CD4-positive, alpha-beta T cell (primary cell): ENCODE measurements around the gene DKK3. TPM values are rescaled to one million over a fixed set of nuclear protein-coding genes. Genes with fewer than 3 reads are reported as not detected.

Experiments
- ATAC-seq: fragments of 200-7000 bp; cut with Tn5 transposase; one replicate; pipeline ENCODE4 v1.10.0; 2022; ENCODE audit warnings: mild to moderate bottlenecking; ENCODE audit not compliant: poor library complexity
- CTCF ChIA-PET: fragments of 350-600 bp; sonication (Branson Sonifier 250); formaldehyde crosslinking; loops from one replicate; lab custom pipeline; 2021; ENCODE audit warnings: antibody characterized with exemption, inconsistent platforms; lab: Charles Lee
- POLR2A ChIA-PET: fragments of 350-600 bp; sonication (Branson Sonifier 250); formaldehyde crosslinking; loops from one replicate; lab custom pipeline; 2021; ENCODE audit warnings: antibody characterized with exemption, inconsistent platforms; lab: Charles Lee
- DNase-seq, 14 experiments: peaks; one replicate each; pipeline ENCODE4 v3.0.0-alpha.2; 2013 to 2020; ENCODE audit warnings: mixed read lengths in 2 of 14
- H3K27ac ChIP-seq, 2 donors: one replicate each; pipeline versions ENCODE4 v1.5.1 to v1.7.0; 2013; ENCODE audit warnings: low read length in 2 of 2, low read depth in 1 of 2, mild to moderate bottlenecking in 1 of 2
- H3K27me3 ChIP-seq, 2 experiments: 1 replicate in 1 of 2; 2 replicates in 1 of 2; pipeline versions ENCODE4 v1.6.1 to v1.7.0; 2013; ENCODE audit warnings: low read length in 2 of 2, control low read depth in 1 of 2, mild to moderate bottlenecking in 1 of 2, moderate library complexity in 1 of 2; ENCODE audit not compliant: insufficient read depth in 2 of 2, control insufficient read depth in 1 of 2
- H3K36me3 ChIP-seq: one replicate; pipeline ENCODE4 v1.6.1; 2013; ENCODE audit warnings: low read length, control low read depth; ENCODE audit not compliant: insufficient read depth
- H3K4me1 ChIP-seq: one replicate; pipeline ENCODE4 v1.6.1; 2013; ENCODE audit warnings: low read length, control low read depth; ENCODE audit not compliant: insufficient read depth
- H3K4me3 ChIP-seq: one replicate; pipeline ENCODE4 v1.5.1; 2013; ENCODE audit warnings: mild to moderate bottlenecking, low read length, moderate library complexity
- H3K9me3 ChIP-seq, 2 experiments: 1 replicate in 1 of 2; 2 replicates in 1 of 2; pipeline versions ENCODE4 v1.6.1 to v1.7.0; 2013; ENCODE audit warnings: low read length in 2 of 2, mild to moderate bottlenecking in 2 of 2, control low read depth in 1 of 2, moderate library complexity in 1 of 2; ENCODE audit not compliant: control insufficient read depth in 1 of 2, insufficient read depth in 1 of 2
- H3K27ac Mint-ChIP-seq: one replicate; pipeline ENCODE4 v1.8.0; 2020; ENCODE audit warnings: mixed read lengths
- H3K27me3 Mint-ChIP-seq: one replicate; pipeline ENCODE4 v1.8.0; 2021; ENCODE audit warnings: mixed read lengths
- H3K36me3 Mint-ChIP-seq: one replicate; pipeline ENCODE4 v1.8.0; 2021; ENCODE audit warnings: low read depth, mixed read lengths
- H3K4me1 Mint-ChIP-seq: one replicate; pipeline ENCODE4 v1.8.0; 2021; ENCODE audit warnings: low read depth, mixed read lengths
- H3K4me3 Mint-ChIP-seq: one replicate; pipeline ENCODE4 v1.8.0; 2020; ENCODE audit warnings: mild to moderate bottlenecking, mixed read lengths
- H3K9me3 Mint-ChIP-seq: one replicate; pipeline ENCODE4 v1.8.0; 2020; ENCODE audit warnings: mixed read lengths
- CTCF ChIP-seq: fragments of 200-600 bp; IDR thresholded peaks from one replicate; pipeline ENCODE4 v1.8.0; 2022; ENCODE audit warnings: antibody characterized with exemption, mild to moderate bottlenecking
- intact Hi-C, 2 experiments: fragments of 100-400 bp; cut with DNase I in 1 of 2; cut with micrococcal nuclease in 1 of 2; formaldehyde crosslinking; loops; one replicate each; pipeline versions ENCODE4 v1.15.1 to v1.9.0; 2023 to 2025; cut with DNase I, micrococcal nuclease
- total RNA-seq, 174 experiments: library from RNA in 2 of 174; stranded (reverse) in 2 of 174; gene quantifications; one replicate each; pipeline ENCODE4 v1.2.3 and lab custom pipeline; 2021 to 2026

Gene DKK3
- total RNA-seq, 2 experiments from 2014 or later: 0.61 to 0.71 TPM

GRCh38 chr11:12029119-12029518 lies 20.7 kb upstream of the DKK3 start:
- Mint-ChIP-seq H3K36me3 (no peaks in the 10 kb centered on the region), H3K9me3 (no peaks in the 10 kb centered on the region), H3K27ac (no peak overlapping the region), H3K4me1 (no peaks in the 10 kb centered on the region), H3K27me3 (peaks cover 7% of the 10 kb centered on the region), H3K4me3 (no peak overlapping the region)
- Histone ChIP-seq H3K4me3 (no peak overlapping the region), H3K4me1 (no peaks in the 10 kb centered on the region), H3K27ac (no peak overlapping the region), H3K36me3 (no peaks in the 10 kb centered on the region), H3K27me3 (peaks cover 4 to 6% of the 10 kb centered on the region in 2 experiments), H3K9me3 (no peaks in the 10 kb centered on the region)
- CTCF ChIA-PET: no interaction called here
- TF ChIP-seq CTCF: no peak
- POLR2A ChIA-PET: no interaction called here
- DNase-seq (no peak), ATAC-seq (no peak)
- intact Hi-C loops: no loop called here

- Mint-ChIP-seq H3K27me3 (peaks cover 11% of the 10 kb centered on the region), H3K27ac (no peak overlapping the region), H3K4me1 (no peaks in the 10 kb centered on the region), H3K9me3 (no peaks in the 10 kb centered on the region), H3K36me3 (no peaks in the 10 kb centered on the region), H3K4me3 (no peak overlapping the region)
- H3K9me3 ChIP-seq: no peaks in the 10 kb centered on the region
- H3K27ac ChIP-seq: no peak overlapping the region
- DNase-seq (no peak), ATAC-seq (no peak)
- no peak overlapping the region for H3K4me3 ChIP-seq
- H3K27me3 ChIP-seq: peaks cover 0 to 3% of the 10 kb centered on the region in 2 experiments
- TF ChIP-seq CTCF: no peak
- ChIA-PET POLR2A (interaction anchor here (1.2 kb wide), 1 partner anchor 10 kb away, joined by 3 read pairs; no protein-coding TSS in a partner anchor), CTCF (no interaction called here)
- intact Hi-C loops: no loop called here
- no peaks in the 10 kb centered on the region for H3K36me3 ChIP-seq
- no peaks in the 10 kb centered on the region for H3K4me1 ChIP-seq
Observed at GRCh38 chr11:12028303-12028702, 19.9 kb upstream of the DKK3 start.

DNA sequence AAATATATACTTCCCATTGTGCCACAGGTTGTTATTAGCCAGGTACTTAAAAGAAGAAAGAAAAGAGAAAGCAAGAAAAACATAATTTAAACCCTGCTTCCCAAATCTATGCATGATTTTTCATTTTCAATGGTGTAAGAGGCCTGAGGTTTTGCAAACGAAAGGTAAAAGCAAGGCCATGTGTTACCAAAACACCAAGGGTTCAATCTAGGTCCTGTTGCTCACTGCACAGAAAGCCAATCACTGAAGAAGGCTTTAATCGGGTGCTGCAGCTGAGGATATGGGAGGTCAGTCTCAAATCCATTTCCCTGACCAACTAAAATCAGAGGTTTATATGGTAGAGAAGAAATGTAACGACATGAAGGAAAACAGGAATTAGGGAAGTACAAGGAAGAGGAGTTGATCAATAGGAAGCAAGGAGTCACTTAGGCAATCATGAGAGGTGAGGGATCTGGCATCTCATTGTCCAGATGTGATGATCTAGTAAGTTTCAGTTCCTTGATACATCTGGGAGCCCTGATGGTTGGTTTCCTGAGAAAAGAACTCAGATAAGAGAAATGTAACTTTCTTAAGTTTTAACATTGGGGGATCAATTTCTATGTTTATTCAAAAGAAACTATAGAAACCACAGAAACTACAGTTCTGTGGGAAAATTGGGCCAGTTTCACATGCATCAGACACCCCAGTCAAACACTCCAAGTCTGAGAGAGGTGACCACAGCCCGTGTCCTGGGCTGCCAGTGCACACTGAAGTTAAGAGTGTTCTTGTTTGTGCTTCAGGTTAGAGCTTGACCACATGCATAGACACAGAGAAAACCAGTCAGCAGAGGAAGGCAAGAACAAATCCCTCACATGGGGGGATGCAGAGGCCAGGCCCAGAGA lies 18.1 kb upstream of the DKK3 start:
- H3K27me3 Mint-ChIP-seq: peaks cover 23% of the 10 kb centered on the region
- no peaks in the 10 kb centered on the region for H3K9me3 Mint-ChIP-seq
- CTCF ChIA-PET: no interaction called here

More for the DNA sequence above, 18.1 kb upstream of the DKK3 start:
- no peak for ATAC-seq
- Histone ChIP-seq H3K4me3 (no peak overlapping the region), H3K9me3 (no peaks in the 10 kb centered on the region), H3K4me1 (no peaks in the 10 kb centered on the region), H3K27me3 (peaks cover 0 to 3% of the 10 kb centered on the region in 2 experiments), H3K27ac (no peak overlapping the region), H3K36me3 (no peaks in the 10 kb centered on the region)
- H3K4me1 Mint-ChIP-seq: no peaks in the 10 kb centered on the region
- no peak overlapping the region for H3K4me3 Mint-ChIP-seq
- POLR2A ChIA-PET: interaction anchor here (1.2 kb wide), 1 partner anchor 9 kb away, joined by 3 read pairs; no protein-coding TSS in a partner anchor
- H3K27ac Mint-ChIP-seq: no peak overlapping the region
- TF ChIP-seq CTCF: no peak
- DNase-seq: no peak
- intact Hi-C loops: no loop called here
- no peaks in the 10 kb centered on the region for H3K36me3 Mint-ChIP-seq
